Esophagus squamous epithelium (tissue), 5 donors: ENCODE data around the gene RBM10. TPM values are rescaled to one million over a fixed set of nuclear protein-coding genes. Genes with fewer than 3 reads are reported as not detected.

Experiments
- DNase-seq: peaks from one replicate; lab custom pipeline; 2025; lab: John Stamatoyannopoulos, UW
- H3K27ac ChIP-seq, 4 donors: fragments of 200-600 bp; sonication (generic); one replicate each; pipeline ENCODE4 v1.5.1; 2016 to 2019; ENCODE audit warnings: mild to moderate bottlenecking in 1 of 4
- H3K27me3 ChIP-seq, 4 donors: fragments of 200-600 bp; sonication (generic); 1 replicate in 3 of 4; 2 replicates in 1 of 4; pipeline versions ENCODE4 v1.5.1 to v1.6.0; 2017 to 2021; ENCODE audit warnings: antibody characterized with exemption in 1 of 4
- H3K36me3 ChIP-seq, 3 donors: fragments of 200-600 bp; sonication (generic); one replicate each; pipeline ENCODE4 v1.5.1; 2016 to 2019
- H3K4me1 ChIP-seq, 3 donors: fragments of 200-600 bp; sonication (generic); one replicate each; pipeline ENCODE4 v1.5.1; 2017 to 2019
- H3K4me3 ChIP-seq, 4 donors: fragments of 200-600 bp; sonication (generic); 1 replicate in 3 of 4; 2 replicates in 1 of 4; pipeline ENCODE4 v1.5.1; 2016 to 2019; ENCODE audit warnings: mild to moderate bottlenecking in 2 of 4, moderate library complexity in 1 of 4
- H3K9me3 ChIP-seq, 3 donors: fragments of 200-600 bp; sonication (generic); one replicate each; pipeline ENCODE4 v1.5.1; 2016 to 2019
- POLR2A ChIP-seq, 4 donors: fragments of 450-650 bp; IDR thresholded peaks; one replicate each; pipeline ENCODE4 v1.6.1; 2017; ENCODE audit warnings: antibody characterized with exemption in 4 of 4, mild to moderate bottlenecking in 4 of 4, moderate library complexity in 3 of 4
- WGBS, 2 donors: methylation state at CpG; one replicate each; pipeline ENCODE4 v1.1.5; 2018; 5-methylcytosine and 5-hydroxymethylcytosine counted together
- intact Hi-C: fragments of 100-400 bp; cut with DNase I; formaldehyde crosslinking; loops from one replicate; pipeline ENCODE4 v1.15.0; 2022
- small RNA-seq, 4 donors: library from RNA; depleted of rRNA; stranded (forward); fragments of <200 nt; gene quantifications; one replicate each; pipeline ENCODE3, GENCODE V24; 2016
- total RNA-seq, 4 donors: library from RNA; depleted of rRNA; stranded (reverse); fragments of >200 nt; gene quantifications; one replicate each; pipeline ENCODE4 v1.1.0, GENCODE V29; 2016
- TF ChIP-seq, protein P1 (sequence below), 6 experiments: fragments of 450-650 bp in 4 of 6; fragments of 200-600 bp in 2 of 6; sonication (generic) in 2 of 6; IDR thresholded peaks; one replicate each; pipeline ENCODE4 v1.5.1; 2016 to 2019; ENCODE audit warnings: antibody characterized with exemption in 6 of 6, mild to moderate bottlenecking in 4 of 6, moderate library complexity in 4 of 6
- donor health status: DM: yes; HTN: yes; CAD: no.

RBM10 gene
- total RNA-seq, 4 donors from 2014 or later = 28.1 to 35.6 (median 28.6) TPM

DNA sequence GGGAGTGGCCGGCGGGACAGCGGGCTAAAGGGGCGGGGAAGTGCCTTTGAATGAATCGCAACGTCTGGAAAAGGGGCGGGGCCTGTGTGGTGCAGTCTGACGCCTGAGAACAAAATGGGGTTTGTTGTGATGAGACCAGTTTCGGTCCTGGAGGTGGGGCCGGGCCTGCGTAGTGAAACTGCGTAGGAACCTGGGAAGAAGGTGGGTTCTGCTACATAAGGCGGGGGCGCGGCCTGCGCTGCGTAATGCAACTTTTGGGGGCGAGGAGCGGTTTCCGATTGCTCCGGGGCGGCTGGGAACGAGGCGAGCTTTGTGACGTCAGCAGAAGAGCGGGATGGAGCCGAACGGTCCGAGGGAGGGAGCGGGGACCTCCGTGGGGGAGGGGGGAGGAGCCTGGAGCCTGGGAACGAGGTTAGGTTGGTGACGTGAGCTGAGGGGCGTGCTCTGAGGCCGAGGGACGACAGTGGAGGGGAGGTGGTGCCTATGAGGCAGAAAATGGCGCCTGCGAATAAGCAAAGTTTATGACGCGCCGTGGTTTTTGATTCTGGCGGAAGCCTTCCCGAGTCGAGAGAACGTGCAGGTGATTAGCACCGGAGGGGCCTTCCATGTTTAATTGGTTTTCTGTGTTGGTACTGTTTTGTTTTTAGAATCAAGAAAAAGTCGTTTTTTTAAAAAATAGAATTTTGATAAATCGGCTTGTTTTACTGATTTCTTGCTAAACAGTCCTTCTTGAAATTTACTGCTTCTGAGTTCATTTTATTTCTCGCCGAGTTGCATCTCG lies 88.5 kb downstream of the RBM10 start:
- Histone ChIP-seq H3K27me3 (no peaks in the 10 kb centered on the region), H3K4me3 (peak overlapping the region; percentile 62 to 68 (median 64)), H3K4me1 (peaks cover 0 to 27% (median 0%) of the 10 kb centered on the region in 3 donors), H3K36me3 (peaks cover 0 to 11% (median 0%) of the 10 kb centered on the region in 3 donors), H3K27ac (peak overlapping the region; percentile 95 to 98 (median 97)), H3K9me3 (no peaks in the 10 kb centered on the region)
- intact Hi-C loops = no loop called here
- TF ChIP-seq, protein P1, sequence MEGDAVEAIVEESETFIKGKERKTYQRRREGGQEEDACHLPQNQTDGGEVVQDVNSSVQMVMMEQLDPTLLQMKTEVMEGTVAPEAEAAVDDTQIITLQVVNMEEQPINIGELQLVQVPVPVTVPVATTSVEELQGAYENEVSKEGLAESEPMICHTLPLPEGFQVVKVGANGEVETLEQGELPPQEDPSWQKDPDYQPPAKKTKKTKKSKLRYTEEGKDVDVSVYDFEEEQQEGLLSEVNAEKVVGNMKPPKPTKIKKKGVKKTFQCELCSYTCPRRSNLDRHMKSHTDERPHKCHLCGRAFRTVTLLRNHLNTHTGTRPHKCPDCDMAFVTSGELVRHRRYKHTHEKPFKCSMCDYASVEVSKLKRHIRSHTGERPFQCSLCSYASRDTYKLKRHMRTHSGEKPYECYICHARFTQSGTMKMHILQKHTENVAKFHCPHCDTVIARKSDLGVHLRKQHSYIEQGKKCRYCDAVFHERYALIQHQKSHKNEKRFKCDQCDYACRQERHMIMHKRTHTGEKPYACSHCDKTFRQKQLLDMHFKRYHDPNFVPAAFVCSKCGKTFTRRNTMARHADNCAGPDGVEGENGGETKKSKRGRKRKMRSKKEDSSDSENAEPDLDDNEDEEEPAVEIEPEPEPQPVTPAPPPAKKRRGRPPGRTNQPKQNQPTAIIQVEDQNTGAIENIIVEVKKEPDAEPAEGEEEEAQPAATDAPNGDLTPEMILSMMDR (IDR thresholded peaks at IDR 0.05) = no peak
- peak in 1 of 4 donors; percentile 62 for TF ChIP-seq POLR2A (IDR thresholded peaks at IDR 0.05)
- peak; percentile 82 for DNase-seq
- WGBS, 2 donors = 0 to 13% methylated on average over 10 to 40 of the region's 51 CpGs

DNA sequence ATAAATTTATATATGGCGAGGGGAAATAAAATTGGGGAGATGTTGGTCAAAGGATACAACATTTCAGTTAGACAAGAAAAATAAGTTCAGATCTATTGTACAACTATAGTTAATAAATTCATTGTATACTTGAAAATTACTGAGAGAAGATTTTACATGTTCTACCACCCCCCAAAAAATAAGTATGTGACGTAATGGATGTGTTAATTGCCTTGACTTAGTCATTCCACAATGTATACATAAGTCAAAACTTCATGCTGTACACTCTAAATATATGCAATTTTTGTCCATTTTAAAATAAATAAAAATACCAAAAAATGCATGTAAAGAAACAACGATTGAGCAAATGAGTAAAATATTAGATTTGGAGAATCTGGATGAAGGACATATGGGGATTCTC lies 89.6 kb downstream of the RBM10 start:
- peak overlapping the region in 2 of 4 donors; percentile 98 for H3K27ac ChIP-seq
- 35 to 49% methylated on average over 3 of the region's 3 CpGs for WGBS, 2 donors
- no peaks in the 10 kb centered on the region for H3K27me3 ChIP-seq
- no peak for DNase-seq
- H3K9me3 ChIP-seq = no peaks in the 10 kb centered on the region
- peaks cover 0 to 27% (median 0%) of the 10 kb centered on the region in 3 donors for H3K4me1 ChIP-seq
- H3K36me3 ChIP-seq = peaks cover 0 to 6% (median 0%) of the 10 kb centered on the region in 3 donors
- intact Hi-C loops = no loop called here
- H3K4me3 ChIP-seq = peak overlapping the region; percentile 62 to 68 (median 64)
- TF ChIP-seq, protein P1 (IDR thresholded peaks at IDR 0.05) = no peak
- no peak for TF ChIP-seq POLR2A (IDR thresholded peaks at IDR 0.05)

DNA sequence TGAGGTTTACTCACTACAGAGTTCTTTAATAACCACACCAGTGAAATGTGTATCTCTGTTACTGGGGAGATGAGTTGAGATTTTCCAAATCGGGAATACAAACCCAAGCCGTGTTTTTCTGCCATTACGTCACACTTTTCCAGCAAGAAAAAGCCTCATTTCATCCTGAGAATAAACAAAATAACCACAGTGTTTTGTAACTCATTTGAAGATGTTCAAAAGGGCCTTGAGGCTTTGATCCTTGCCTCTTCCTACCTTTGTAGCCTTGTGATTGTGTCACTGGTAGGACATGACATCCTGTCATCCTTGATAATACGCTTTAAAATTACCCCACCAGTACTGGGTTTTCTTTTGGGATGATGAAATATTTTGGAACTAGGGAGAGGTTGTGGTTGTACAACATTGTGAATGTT lies 90.7 kb downstream of the RBM10 start:
- Histone ChIP-seq H3K4me1 (peaks cover 0 to 27% (median 0%) of the 10 kb centered on the region in 3 donors), H3K27me3 (no peaks in the 10 kb centered on the region), H3K27ac (peak overlapping the region in 3 of 4 donors; percentile 63 to 98 (median 98)), H3K4me3 (no peak overlapping the region), H3K36me3 (peaks cover 0 to 17% (median 4%) of the 10 kb centered on the region in 3 donors), H3K9me3 (no peaks in the 10 kb centered on the region)
- intact Hi-C loops = no loop called here
- no peak for DNase-seq
- no peak for TF ChIP-seq POLR2A (IDR thresholded peaks at IDR 0.05)
- TF ChIP-seq, protein P1 (IDR thresholded peaks at IDR 0.05) = no peak
- 75 to 79% methylated on average over 4 of the region's 4 CpGs for WGBS, 2 donors

Small RNA genes lying within 50 kb of the gene (small RNA-seq; reads per million reads assigned to genes)
- gene RNU12-2P = 0 reads per million in 4 donors

Other genes starting within 250 kb of the RBM10 start
- gene JADE3, start 232.8 kb upstream of the RBM10 start, total RNA-seq = 1 to 10 TPM; 3.4 to 6.3 (median 4.2) TPM
- gene RGN, start 66.8 kb upstream of the RBM10 start, total RNA-seq = 1 to 10 TPM in 1 of 4 donors, under 1 TPM in 2, not detected in 1; 0.44 to 3.8 (median 0.75) TPM
- 10 to 100 TPM; 41.4 to 74.6 (median 59.8) TPM for gene NDUFB11, start 519 bp upstream of the RBM10 start, total RNA-seq
- gene UBA1, start 48.6 kb downstream of the RBM10 start, total RNA-seq = 100 to 1,000 TPM; 126 to 238 (median 153) TPM
- 100 to 1,000 TPM in 2 of 4 donors, 10 to 100 TPM in 2; 78.1 to 115 (median 99.4) TPM for gene CDK16, start 73.5 kb downstream of the RBM10 start, total RNA-seq
- 10 to 100 TPM in 3 of 4 donors, 1 to 10 TPM in 1; 6.6 to 26.9 (median 21.3) TPM for gene USP11, start 87.8 kb downstream of the RBM10 start, total RNA-seq
- gene ZNF157, start 225.4 kb downstream of the RBM10 start, total RNA-seq = under 1 TPM in 2 of 4 donors, not detected in 2; 0.19 to 0.35 TPM